OCI-LY3 (cell line): ENCODE data around the gene NCAPG2.

Experiments used
- H2AFZ ChIP-seq: fragments of 200-600, 300-600 bp; shearing (Covaris generic); 2 replicates; pipeline ENCODE4 v1.6.0; 2014; ENCODE audit warnings: antibody characterized with exemption, low read depth, low read length
- H3K27ac ChIP-seq: fragments of 200-600, 300-600 bp; sonication (generic); 2 replicates; pipeline ENCODE4 v1.5.1; 2014; ENCODE audit warnings: mild to moderate bottlenecking, low read length, moderate library complexity, mixed read lengths
- H3K27me3 ChIP-seq: fragments of 200-600, 300-600 bp; sonication (generic); 2 replicates; pipeline ENCODE4 v1.6.1; 2014; ENCODE audit warnings: low read depth, low read length, mixed read lengths
- H3K36me3 ChIP-seq: fragments of 200-600, 300-600 bp; sonication (generic); replicated peaks from 2 replicates; pipeline ENCODE3; 2014; ENCODE audit warnings: low read depth, low read length, mixed read lengths
- H3K4me1 ChIP-seq: fragments of 300-600, 200-600 bp; sonication (generic); 2 replicates; pipeline ENCODE4 v1.6.1; 2014; ENCODE audit warnings: low read length, mixed read lengths
- H3K4me2 ChIP-seq: fragments of 200-600, 300-600 bp; sonication (generic); 2 replicates; pipeline ENCODE4 v1.6.1; 2014; ENCODE audit warnings: low read length, mixed read lengths
- H3K4me3 ChIP-seq: fragments of 300-600, 200-600 bp; sonication (generic); 2 replicates; pipeline ENCODE4 v1.5.1; 2014; ENCODE audit warnings: antibody characterized with exemption, mild to moderate bottlenecking, low read length, moderate library complexity
- H3K79me2 ChIP-seq: fragments of 300-600, 200-600 bp; shearing (Covaris generic); 2 replicates; pipeline ENCODE4 v1.6.1; 2014; ENCODE audit warnings: mild to moderate bottlenecking, low read length, mixed read lengths
- H3K9ac ChIP-seq: fragments of 300-600, 200-600 bp; shearing (Covaris generic); 2 replicates; pipeline ENCODE4 v1.6.0; 2014; ENCODE audit warnings: mild to moderate bottlenecking, low read length, moderate library complexity
- H3K9me3 ChIP-seq: fragments of 200-600, 300-600 bp; shearing (Covaris generic); 2 replicates; pipeline ENCODE4 v1.6.1; 2014; ENCODE audit warnings: low read length, mixed read lengths; ENCODE audit not compliant: insufficient read depth
- H4K20me1 ChIP-seq: fragments of 200-600, 300-600 bp; sonication (generic); 2 replicates; pipeline ENCODE4 v1.6.1; 2016; ENCODE audit warnings: low read length, mixed read lengths; ENCODE audit not compliant: insufficient read depth
- CTCF ChIP-seq: fragments of 200-600, 300-600 bp; sonication (generic); IDR thresholded peaks from 2 replicates; pipeline ENCODE4 v1.5.1; 2014; ENCODE audit warnings: antibody characterized with exemption, low read length, low read depth
- EZH2phosphoT487 ChIP-seq: fragments of 200-600 bp; shearing (Covaris generic); IDR thresholded peaks from 2 replicates; pipeline ENCODE4 v1.6.1; 2018; ENCODE audit warnings: antibody characterized with exemption, mixed run types, low read depth

NCAPG2 gene

DNA sequence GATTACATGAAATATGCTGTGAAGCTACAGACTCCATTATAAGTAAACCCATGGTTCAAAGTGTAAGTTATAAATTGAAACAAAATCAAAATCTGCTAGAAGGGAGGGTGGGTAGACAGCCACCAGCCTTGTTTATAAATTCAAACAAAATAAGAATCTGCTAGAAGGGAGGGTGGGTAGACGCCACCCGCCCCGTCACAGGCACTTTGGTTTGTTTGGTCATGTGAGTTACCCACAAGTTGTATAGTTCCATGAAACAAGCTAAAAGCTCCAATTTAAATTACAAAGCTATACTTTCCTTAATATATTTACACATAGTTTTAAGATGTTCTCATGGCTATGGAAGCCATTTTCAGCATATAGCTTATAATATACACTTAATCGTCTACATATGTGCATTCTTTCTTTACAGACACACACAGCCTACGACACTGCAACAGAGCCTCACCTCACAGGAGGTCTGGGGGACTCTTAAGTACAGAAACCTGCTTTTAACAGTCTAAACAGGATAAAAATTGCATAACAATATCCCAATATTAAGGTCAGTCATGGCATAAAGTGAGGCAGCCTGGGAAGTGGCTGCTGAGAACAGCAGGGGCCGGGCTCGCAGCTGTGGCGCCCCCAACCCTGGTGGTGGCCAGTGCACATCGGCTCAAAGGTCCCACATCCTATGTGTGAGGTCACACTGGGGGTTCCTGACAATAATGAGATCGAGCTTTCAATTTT is 28.1 kb upstream of the NCAPG2 start:
- Histone ChIP-seq H3K9me3 (no peaks in the 10 kb centered on the region), H3K36me3 (peaks cover 6% of the 10 kb centered on the region), H3K79me2 (no peaks in the 10 kb centered on the region), H3K9ac (no peak overlapping the region), H2AFZ (no peak overlapping the region), H4K20me1 (no peaks in the 10 kb centered on the region), H3K27ac (no peak overlapping the region), H3K4me3 (no peak overlapping the region), H3K27me3 (no peaks in the 10 kb centered on the region), H3K4me2 (no peak overlapping the region), H3K4me1 (no peaks in the 10 kb centered on the region)
- TF ChIP-seq CTCF = no peak
- no peak for TF ChIP-seq EZH2phosphoT487

DNA sequence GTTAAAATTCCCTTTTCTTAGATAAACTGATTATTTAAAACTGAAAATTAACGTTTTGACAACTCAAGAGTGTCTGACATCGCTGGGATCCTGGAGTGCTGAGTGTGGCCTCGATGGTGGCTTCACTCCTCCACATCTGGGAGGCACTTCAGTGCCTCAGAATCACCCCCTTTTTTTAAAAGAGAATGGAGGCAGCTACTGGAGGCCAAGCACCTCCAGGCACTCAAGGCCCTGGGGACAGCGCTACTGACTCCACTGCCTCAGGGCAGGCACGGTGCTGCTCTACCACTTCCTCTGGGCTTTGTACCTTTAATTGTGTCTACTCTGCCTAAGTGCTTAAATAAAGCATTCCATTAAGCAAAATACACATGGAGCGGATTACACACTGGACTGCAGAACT is 27.2 kb upstream of the NCAPG2 start:
- no peaks in the 10 kb centered on the region for H3K4me1 ChIP-seq
- no peaks in the 10 kb centered on the region for H3K27me3 ChIP-seq
- no peak overlapping the region for H2AFZ ChIP-seq
- no peak overlapping the region for H3K4me3 ChIP-seq
- H4K20me1 ChIP-seq = no peaks in the 10 kb centered on the region
- no peak overlapping the region for H3K4me2 ChIP-seq
- no peaks in the 10 kb centered on the region for H3K9me3 ChIP-seq
- no peaks in the 10 kb centered on the region for H3K79me2 ChIP-seq
- no peak for TF ChIP-seq CTCF
- TF ChIP-seq EZH2phosphoT487 = no peak
- no peak overlapping the region for H3K9ac ChIP-seq
- no peak overlapping the region for H3K27ac ChIP-seq
- peaks cover 6% of the 10 kb centered on the region for H3K36me3 ChIP-seq

DNA sequence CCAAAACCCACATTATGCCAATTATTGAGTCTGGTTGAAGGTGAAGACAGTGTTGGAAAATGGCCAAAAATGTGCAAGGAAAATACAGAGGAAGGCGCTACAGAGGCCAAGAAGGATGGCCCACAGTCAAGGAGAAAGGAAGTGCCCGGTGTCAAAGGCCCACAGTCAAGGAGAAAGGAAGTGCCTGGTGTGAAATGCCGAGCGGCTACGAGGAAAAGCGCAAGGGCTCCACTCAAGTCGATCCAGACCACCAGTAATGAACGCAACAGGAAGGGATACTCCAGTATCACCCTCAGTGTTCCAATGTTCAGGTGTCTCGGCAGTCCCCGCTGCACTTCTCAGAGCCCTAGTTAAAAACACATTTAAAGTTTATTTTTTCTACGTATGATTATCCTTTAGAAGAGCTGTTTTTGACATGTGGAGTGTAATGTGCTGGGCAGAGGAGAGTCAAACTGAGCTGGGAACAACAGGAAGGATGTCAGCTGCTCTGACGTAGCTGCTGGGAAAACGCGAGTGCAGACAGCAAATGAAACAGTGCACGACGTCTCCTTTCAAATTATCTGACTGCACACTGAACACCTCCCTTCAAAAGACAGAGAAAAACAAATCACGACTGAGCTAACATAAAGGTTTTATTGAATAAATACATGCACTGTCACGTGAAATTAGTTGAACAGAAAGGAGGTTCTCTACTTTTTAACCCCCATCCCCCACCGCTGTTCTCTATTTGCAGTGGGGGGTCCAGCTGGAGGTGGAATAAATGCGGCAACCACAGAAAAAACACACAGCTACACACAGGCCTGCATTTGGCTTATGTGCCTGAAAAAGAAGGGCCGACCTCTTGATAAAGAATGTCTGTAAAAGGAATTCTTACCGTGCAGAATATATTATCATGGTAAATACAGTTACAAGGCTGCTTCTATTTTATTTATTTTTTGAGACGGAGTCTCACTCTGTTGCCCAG is 26.1 kb upstream of the NCAPG2 start:
- no peaks in the 10 kb centered on the region for H3K4me1 ChIP-seq
- H3K27me3 ChIP-seq = no peaks in the 10 kb centered on the region
- peaks cover 6% of the 10 kb centered on the region for H3K36me3 ChIP-seq
- no peak overlapping the region for H2AFZ ChIP-seq
- H3K27ac ChIP-seq = no peak overlapping the region
- no peak overlapping the region for H3K9ac ChIP-seq
- no peak overlapping the region for H3K4me3 ChIP-seq
- no peak overlapping the region for H3K4me2 ChIP-seq
- H4K20me1 ChIP-seq = no peaks in the 10 kb centered on the region
- H3K79me2 ChIP-seq = no peaks in the 10 kb centered on the region
- H3K9me3 ChIP-seq = no peaks in the 10 kb centered on the region
- no peak for TF ChIP-seq EZH2phosphoT487
- no peak for TF ChIP-seq CTCF
